ENCODE data around the gene OGFOD2. TPM values are rescaled to one million over a fixed set of nuclear protein-coding genes. Genes with fewer than 3 reads are reported as not detected.
"Not testable (repeated sequence)": the region's sequence is repeated elsewhere in the genome, so short reads cannot be mapped to it uniquely, and the experiment has no call there.

Gene OGFOD2
- total RNA-seq: 8.6 TPM
- long read RNA-seq, transcript OGFOD2-201 (7 exons, 1,780 nt): major isoform, 23 of 51 reads
- long read RNA-seq, partial matches to known transcripts: 8 of 51 reads
- long read RNA-seq, other reads (novel, unspliced or antisense): 14 of 51 reads

GRCh38 chr12:122974892-122975789 lies at the start of gene OGFOD2:
TSS of gene OGFOD2 (plus strand) at chr12:122975244. CDS start at chr12:122975252, 8 bp downstream.
- DNase-seq (ENCODE audit: low spot score): peak; percentile 97

- DNase-seq (ENCODE audit: low spot score): no peak
Measured at GRCh38 chr12:122927756-122928403, 47.2 kb upstream of the OGFOD2 start.

- DNase-seq (ENCODE audit: low spot score): no peak
Measured at GRCh38 chr12:122928404-122929147, 46.5 kb upstream of the OGFOD2 start.

- no peak for DNase-seq (ENCODE audit: low spot score)
Measured at GRCh38 chr12:122929148-122929538, 45.9 kb upstream of the OGFOD2 start.

GRCh38 chr12:122929812-122930211 lies 45.2 kb upstream of the OGFOD2 start:
- no peak for DNase-seq (ENCODE audit: low spot score)

- no peak for DNase-seq (ENCODE audit: low spot score)
Measured at GRCh38 chr12:122932207-122932606, 42.8 kb upstream of the OGFOD2 start.

GRCh38 chr12:122934722-122935121 lies 40.3 kb upstream of the OGFOD2 start:
- no peak for DNase-seq (ENCODE audit: low spot score)

GRCh38 chr12:122935318-122935717 lies 39.7 kb upstream of the OGFOD2 start:
- no peak for DNase-seq (ENCODE audit: low spot score)

GRCh38 chr12:122937622-122938091 lies 37.4 kb upstream of the OGFOD2 start:
- no peak for DNase-seq (ENCODE audit: low spot score)

GRCh38 chr12:122939125-122939524 lies 35.9 kb upstream of the OGFOD2 start:
- DNase-seq (ENCODE audit: low spot score): no peak

- not testable (repeated sequence) for DNase-seq (ENCODE audit: low spot score)
Measured at GRCh38 chr12:122941351-122941750, 33.7 kb upstream of the OGFOD2 start.

GRCh38 chr12:122942637-122943036 lies 32.4 kb upstream of the OGFOD2 start:
- DNase-seq (ENCODE audit: low spot score): no peak

- no peak for DNase-seq (ENCODE audit: low spot score)
Measured at GRCh38 chr12:122943196-122943595, 31.8 kb upstream of the OGFOD2 start.

GRCh38 chr12:122944605-122945592 lies 30.1 kb upstream of the OGFOD2 start:
- DNase-seq (ENCODE audit: low spot score): no peak

GRCh38 chr12:122946690-122947341 lies 28.2 kb upstream of the OGFOD2 start:
- peak; percentile 93 for DNase-seq (ENCODE audit: low spot score)

GRCh38 chr12:122947352-122947792 lies 27.7 kb upstream of the OGFOD2 start:
- DNase-seq (ENCODE audit: low spot score): no peak

GRCh38 chr12:122948605-122949004 lies 26.4 kb upstream of the OGFOD2 start:
- DNase-seq (ENCODE audit: low spot score): no peak

GRCh38 chr12:122949405-122949804 lies 25.6 kb upstream of the OGFOD2 start:
- DNase-seq (ENCODE audit: low spot score): no peak

All from mesenteric fat pad (tissue), 1 donor.